ENCODE measurements around the gene CLCN4.

CLCN4 gene

DNA sequence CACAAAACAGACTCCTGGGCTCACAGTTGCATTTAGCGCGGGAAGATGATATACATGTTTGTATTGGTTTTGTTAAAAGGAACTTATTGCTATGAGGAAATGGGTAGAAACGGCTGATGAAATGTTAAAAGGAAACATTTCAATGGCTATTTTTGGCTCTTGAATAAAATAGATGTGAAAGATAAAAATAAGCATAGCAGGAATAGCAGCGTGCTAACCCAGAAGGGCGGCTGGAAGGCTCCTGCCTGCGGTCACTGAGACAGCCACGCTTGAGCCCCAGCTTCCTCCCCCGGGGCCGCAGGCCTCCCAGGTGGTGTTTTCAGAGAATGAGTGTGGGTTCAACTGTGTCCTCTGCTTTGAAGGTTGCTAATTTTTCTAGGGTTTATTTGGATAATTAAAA is 35.0 kb upstream of the CLCN4 start:
- Histone ChIP-seq H3K9me3 (no peaks in the 10 kb centered on the region), H3K4me3 (no peak overlapping the region), H3K4me1 (peaks cover 0 to 24% (median 5%) of the 10 kb centered on the region in 4 donors), H3K27ac (peak overlapping the region; percentile 44 to 52), H3K27me3 (no peaks in the 10 kb centered on the region), H3K36me3 (peaks cover 0 to 21% (median 16%) of the 10 kb centered on the region in 3 donors)
- intact Hi-C loops (cut with DNase I; ENCODE audit: low total_unique reads), result loop anchor here (10.0 kb wide), 1 partner anchor 237 kb away; no protein-coding TSS in a partner anchor
- no peak for DNase-seq
- TF ChIP-seq, protein P1, sequence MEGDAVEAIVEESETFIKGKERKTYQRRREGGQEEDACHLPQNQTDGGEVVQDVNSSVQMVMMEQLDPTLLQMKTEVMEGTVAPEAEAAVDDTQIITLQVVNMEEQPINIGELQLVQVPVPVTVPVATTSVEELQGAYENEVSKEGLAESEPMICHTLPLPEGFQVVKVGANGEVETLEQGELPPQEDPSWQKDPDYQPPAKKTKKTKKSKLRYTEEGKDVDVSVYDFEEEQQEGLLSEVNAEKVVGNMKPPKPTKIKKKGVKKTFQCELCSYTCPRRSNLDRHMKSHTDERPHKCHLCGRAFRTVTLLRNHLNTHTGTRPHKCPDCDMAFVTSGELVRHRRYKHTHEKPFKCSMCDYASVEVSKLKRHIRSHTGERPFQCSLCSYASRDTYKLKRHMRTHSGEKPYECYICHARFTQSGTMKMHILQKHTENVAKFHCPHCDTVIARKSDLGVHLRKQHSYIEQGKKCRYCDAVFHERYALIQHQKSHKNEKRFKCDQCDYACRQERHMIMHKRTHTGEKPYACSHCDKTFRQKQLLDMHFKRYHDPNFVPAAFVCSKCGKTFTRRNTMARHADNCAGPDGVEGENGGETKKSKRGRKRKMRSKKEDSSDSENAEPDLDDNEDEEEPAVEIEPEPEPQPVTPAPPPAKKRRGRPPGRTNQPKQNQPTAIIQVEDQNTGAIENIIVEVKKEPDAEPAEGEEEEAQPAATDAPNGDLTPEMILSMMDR (IDR thresholded peaks at IDR 0.05), result no peak

DNA sequence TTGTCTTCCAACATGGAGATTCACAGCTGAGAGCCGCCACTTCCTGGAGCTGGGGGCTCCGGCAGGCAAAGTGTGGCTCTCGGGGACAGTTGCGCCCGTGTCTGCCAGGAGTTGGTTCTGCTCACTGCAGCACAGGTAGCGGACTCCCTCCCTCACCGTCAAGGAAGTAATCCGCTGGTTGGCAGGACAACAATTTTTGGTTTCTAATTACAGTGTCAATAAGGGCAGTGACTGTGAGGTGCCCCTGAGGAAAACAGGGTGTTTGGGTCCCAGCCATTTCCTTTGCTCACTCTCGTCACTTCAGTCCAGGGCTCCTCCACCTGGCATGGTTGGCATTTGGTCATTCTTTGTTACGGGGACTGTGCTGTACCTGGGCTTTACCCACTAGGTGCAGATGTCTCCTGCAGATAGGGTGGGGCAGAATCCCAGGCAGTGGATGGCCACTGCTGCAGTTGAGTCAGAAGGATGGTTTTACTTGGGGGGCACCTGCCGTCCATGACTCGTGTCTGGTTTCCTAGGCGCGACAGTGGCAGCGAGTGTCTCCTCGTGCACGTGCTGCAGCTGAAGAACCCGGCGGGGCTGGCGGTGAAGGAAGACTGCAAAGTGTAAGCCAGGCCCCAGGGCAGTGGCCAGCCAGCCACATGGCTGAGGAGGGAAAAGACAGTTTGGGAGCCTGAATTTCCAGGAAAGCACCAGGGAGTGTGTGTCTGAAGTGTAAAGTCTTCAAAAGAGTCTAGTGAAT is 32.1 kb upstream of the CLCN4 start:
- Histone ChIP-seq H3K4me1 (peaks cover 0 to 24% (median 5%) of the 10 kb centered on the region in 4 donors), H3K4me3 (no peak overlapping the region), H3K27ac (no peak overlapping the region), H3K27me3 (no peaks in the 10 kb centered on the region), H3K36me3 (peaks cover 0 to 40% (median 23%) of the 10 kb centered on the region in 3 donors), H3K9me3 (no peaks in the 10 kb centered on the region)
- no peak for DNase-seq
- TF ChIP-seq, protein P1 (IDR thresholded peaks at IDR 0.05), result no peak
- intact Hi-C loops (cut with DNase I; ENCODE audit: low total_unique reads), result loop anchor here (10.0 kb wide), 1 partner anchor 240 kb away; no protein-coding TSS in a partner anchor

DNA sequence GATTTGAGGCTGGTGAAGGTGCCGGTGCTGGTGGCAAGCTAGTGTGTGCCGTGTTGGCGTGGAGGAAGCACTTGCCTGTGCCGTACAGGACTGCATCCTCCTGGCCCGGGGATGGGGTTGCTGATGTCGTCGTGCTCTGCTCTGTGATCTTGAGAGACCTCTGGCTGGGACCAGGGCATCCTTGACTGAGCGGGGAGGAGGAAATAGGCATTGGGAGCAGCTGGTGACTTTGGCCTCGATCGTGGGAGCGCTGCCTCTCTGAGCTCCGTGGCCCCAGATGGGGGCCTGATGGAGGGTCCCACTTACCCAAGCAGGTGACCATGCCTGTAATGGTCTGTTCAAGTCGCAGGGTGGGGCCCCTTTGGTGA is 31.5 kb upstream of the CLCN4 start:
- Histone ChIP-seq H3K27me3 (no peaks in the 10 kb centered on the region), H3K27ac (no peak overlapping the region), H3K4me3 (no peak overlapping the region), H3K36me3 (peaks cover 4 to 45% (median 29%) of the 10 kb centered on the region in 3 donors), H3K9me3 (no peaks in the 10 kb centered on the region), H3K4me1 (peaks cover 0 to 24% (median 5%) of the 10 kb centered on the region in 4 donors)
- intact Hi-C loops (cut with DNase I; ENCODE audit: low total_unique reads), result loop anchor here (10.0 kb wide), 1 partner anchor 240 kb away; no protein-coding TSS in a partner anchor
- DNase-seq, result no peak
- TF ChIP-seq, protein P1 (IDR thresholded peaks at IDR 0.05), result no peak

DNA sequence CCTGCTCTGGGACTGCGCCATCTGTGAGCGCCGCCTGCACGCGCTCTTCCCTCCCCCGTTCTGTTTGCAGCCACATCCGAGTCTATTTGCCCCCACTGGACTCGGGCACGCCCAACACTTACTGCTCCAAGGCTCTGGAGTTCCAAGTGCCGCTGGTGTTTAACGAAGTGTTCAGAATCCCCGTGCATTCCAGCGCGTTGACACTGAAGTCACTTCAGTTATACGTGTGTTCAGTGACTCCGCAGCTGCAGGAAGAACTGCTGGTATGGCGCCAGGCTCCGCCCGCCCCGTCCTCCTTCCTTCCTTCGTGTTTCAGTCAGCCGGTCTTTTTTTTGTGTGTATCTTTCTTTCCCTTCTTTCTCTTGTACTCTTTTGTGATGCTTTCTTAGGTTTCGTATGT is 30.7 kb upstream of the CLCN4 start:
- no peaks in the 10 kb centered on the region for H3K27me3 ChIP-seq
- H3K4me1 ChIP-seq, result peaks cover 0 to 24% (median 5%) of the 10 kb centered on the region in 4 donors
- no peak overlapping the region for H3K27ac ChIP-seq
- no peaks in the 10 kb centered on the region for H3K9me3 ChIP-seq
- TF ChIP-seq, protein P1 (IDR thresholded peaks at IDR 0.05), result no peak
- H3K4me3 ChIP-seq, result no peak overlapping the region
- DNase-seq, result no peak
- intact Hi-C loops (cut with DNase I; ENCODE audit: low total_unique reads), result loop anchor here (10.0 kb wide), 1 partner anchor 241 kb away; no protein-coding TSS in a partner anchor
- H3K36me3 ChIP-seq, result peaks cover 5 to 51% (median 34%) of the 10 kb centered on the region in 3 donors

DNA sequence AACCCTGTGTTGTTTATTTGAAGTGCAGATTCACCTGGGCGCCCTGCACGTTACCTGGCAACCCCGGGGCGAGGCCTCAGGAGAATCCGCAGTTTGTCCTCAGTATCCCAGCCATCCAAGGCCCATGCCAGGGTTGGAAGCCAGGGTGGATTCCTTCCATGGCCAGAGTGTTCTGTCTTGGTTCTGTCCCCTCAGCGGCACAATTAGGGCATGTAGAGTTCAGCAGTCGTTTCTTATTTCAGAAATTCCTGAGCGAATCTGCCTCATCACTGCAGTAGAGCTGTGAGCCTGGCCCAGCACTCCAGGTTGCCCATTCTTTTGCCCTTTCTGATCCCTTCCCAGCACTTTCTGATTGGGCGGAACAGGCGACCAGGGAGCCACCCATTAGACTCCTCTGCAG is 29.9 kb upstream of the CLCN4 start:
- TF ChIP-seq, protein P1 (IDR thresholded peaks at IDR 0.05), result no peak
- Histone ChIP-seq H3K36me3 (peaks cover 5 to 55% (median 34%) of the 10 kb centered on the region in 3 donors), H3K27me3 (no peaks in the 10 kb centered on the region), H3K27ac (no peak overlapping the region), H3K4me1 (peaks cover 0 to 16% (median 2%) of the 10 kb centered on the region in 4 donors), H3K4me3 (no peak overlapping the region), H3K9me3 (no peaks in the 10 kb centered on the region)
- intact Hi-C loops (cut with DNase I; ENCODE audit: low total_unique reads), result loop anchor here (10.0 kb wide), 1 partner anchor 242 kb away; no protein-coding TSS in a partner anchor
- DNase-seq, result no peak
